CD4-positive, alpha-beta T cell treated with Interleukin-6 for 4 hours (primary cell): Measurements from ENCODE around the gene CACHD1.
A peak's percentile ranks its signal among the peaks of the same experiment; 100 is the strongest.
"Not testable (repeated sequence)": the region's sequence is repeated elsewhere in the genome, so short reads cannot be mapped to it uniquely, and the experiment has no call there.

Experiments
- DNase-seq: peaks from one replicate; pipeline ENCODE4 v3.0.0-alpha.2; 2020; ENCODE audit warnings: mixed read lengths

Gene CACHD1

GRCh38 chr1:64498325-64498724 lies 28.4 kb downstream of the CACHD1 start:
- DNase-seq = no peak

GRCh38 chr1:64499011-64499410 lies 29.1 kb downstream of the CACHD1 start:
- no peak for DNase-seq

GRCh38 chr1:64499966-64500365 lies 30.0 kb downstream of the CACHD1 start:
- DNase-seq = no peak

- no peak for DNase-seq
Observed at GRCh38 chr1:64502083-64502482, 32.2 kb downstream of the CACHD1 start.

- no peak for DNase-seq
Observed at GRCh38 chr1:64502931-64503330, 33.0 kb downstream of the CACHD1 start.

GRCh38 chr1:64505232-64505943 lies 35.5 kb downstream of the CACHD1 start:
- peak; percentile 75 for DNase-seq

GRCh38 chr1:64505944-64506655 lies 36.2 kb downstream of the CACHD1 start:
- DNase-seq = peak; percentile 35

- DNase-seq = no peak
Observed at GRCh38 chr1:64508629-64509028, 38.7 kb downstream of the CACHD1 start.

GRCh38 chr1:64511044-64511443 lies 41.1 kb downstream of the CACHD1 start:
- DNase-seq = no peak

- not testable (repeated sequence) for DNase-seq
Observed at GRCh38 chr1:64512206-64512605, 42.3 kb downstream of the CACHD1 start.

GRCh38 chr1:64513545-64513944 lies 43.6 kb downstream of the CACHD1 start:
- no peak for DNase-seq

GRCh38 chr1:64514197-64514765 lies 44.4 kb downstream of the CACHD1 start:
- DNase-seq = no peak

GRCh38 chr1:64515427-64515826 lies 45.5 kb downstream of the CACHD1 start:
- no peak for DNase-seq

- no peak for DNase-seq
Observed at GRCh38 chr1:64516301-64516700, 46.4 kb downstream of the CACHD1 start.

- no peak for DNase-seq
Observed at GRCh38 chr1:64516803-64517568, 47.1 kb downstream of the CACHD1 start.

- no peak for DNase-seq
Observed at GRCh38 chr1:64517640-64518039, 47.7 kb downstream of the CACHD1 start.

- DNase-seq = no peak
Observed at GRCh38 chr1:64518692-64519481, 49.0 kb downstream of the CACHD1 start.

GRCh38 chr1:64519901-64520300 lies 50.0 kb downstream of the CACHD1 start:
- DNase-seq = no peak

- DNase-seq = no peak
Observed at GRCh38 chr1:64522740-64523139, 52.8 kb downstream of the CACHD1 start.

GRCh38 chr1:64523413-64524337 lies 53.7 kb downstream of the CACHD1 start:
- no peak for DNase-seq

GRCh38 chr1:64524614-64525013 lies 54.7 kb downstream of the CACHD1 start:
- no peak for DNase-seq
